OCI-LY7 (cell line): Measurements from ENCODE around the gene SLC17A9. TPM values are rescaled to one million over a fixed set of nuclear protein-coding genes. Genes with fewer than 3 reads are reported as not detected.

Source experiments
- BruUV-seq: library from RNA; stranded (reverse); fragments of 400-500 nt; replicated peaks from 2 replicates; lab custom pipeline; 2021; lab: Mats Ljungman, UMichigan
- CTCF ChIA-PET: fragments of 300-600 bp; sonication (Branson Sonifier 250); formaldehyde crosslinking; loops from one replicate; lab custom pipeline; 2022; ENCODE audit warnings: antibody characterized with exemption; ENCODE audit not compliant: unreplicated experiment; lab: Charles Lee
- POLR2A ChIA-PET: fragments of 300-600 bp; sonication (Branson Sonifier 250); formaldehyde crosslinking; loops from one replicate; lab custom pipeline; 2022; ENCODE audit warnings: antibody characterized with exemption; lab: Charles Lee
- DNase-seq: peaks from one replicate; pipeline ENCODE4 v3.0.0-alpha.2; 2015; ENCODE audit warnings: low spot score
- H2AFZ ChIP-seq: fragments of 200-600 bp; sonication (generic), shearing (Covaris generic); 2 replicates; pipeline ENCODE4 v1.6.1; 2014; ENCODE audit warnings: mild to moderate bottlenecking, antibody characterized with exemption, low read length, moderate library complexity
- H3K27ac ChIP-seq: fragments of 200-600 bp; sonication (generic); 2 replicates; pipeline ENCODE4 v1.5.1; 2014; ENCODE audit warnings: mixed run types, low read depth, mild to moderate bottlenecking, moderate library complexity, low read length, inconsistent platforms; ENCODE audit not compliant: poor library complexity, severe bottlenecking
- H3K36me3 ChIP-seq: fragments of 200-600 bp; sonication (generic); 2 replicates; pipeline ENCODE4 v1.6.1; 2014; ENCODE audit warnings: mild to moderate bottlenecking, antibody characterized with exemption, low read length, moderate library complexity, mixed read lengths; ENCODE audit not compliant: insufficient read depth
- H3K4me1 ChIP-seq: fragments of 200-600 bp; sonication (generic); 2 replicates; pipeline ENCODE4 v1.5.1; 2014; ENCODE audit warnings: mild to moderate bottlenecking, low read length; ENCODE audit not compliant: insufficient read depth, poor library complexity, severe bottlenecking
- H3K4me2 ChIP-seq: fragments of 200-600 bp; sonication (generic); 2 replicates; pipeline ENCODE4 v1.6.1; 2014; ENCODE audit warnings: mild to moderate bottlenecking, low read length
- H3K4me3 ChIP-seq: fragments of 200-600 bp; sonication (generic); 2 replicates; pipeline ENCODE4 v1.5.1; 2014; ENCODE audit warnings: mild to moderate bottlenecking, low read depth, low read length; ENCODE audit not compliant: poor library complexity, severe bottlenecking
- H3K79me2 ChIP-seq: fragments of 200-600 bp; sonication (generic); 2 replicates; pipeline ENCODE4 v1.6.1; 2016; ENCODE audit warnings: low read depth, mild to moderate bottlenecking, low read length, moderate library complexity, mixed read lengths; ENCODE audit not compliant: insufficient read depth
- H3K9me2 ChIP-seq: fragments of 200-600 bp; sonication (generic); 2 replicates; pipeline ENCODE4 v1.6.1; 2016; ENCODE audit warnings: mild to moderate bottlenecking, low read length, mixed read lengths; ENCODE audit not compliant: insufficient read depth
- H3K9me3 ChIP-seq: fragments of 200-600 bp; sonication (generic); 2 replicates; pipeline ENCODE4 v1.6.1; 2014; ENCODE audit warnings: mild to moderate bottlenecking, mixed run types, low read length, mixed read lengths
- H4K20me1 ChIP-seq: fragments of 200-600 bp; sonication (generic); 2 replicates; pipeline ENCODE4 v1.6.1; 2014; ENCODE audit warnings: mild to moderate bottlenecking, antibody characterized with exemption, low read length, moderate library complexity, mixed read lengths; ENCODE audit not compliant: insufficient read depth
- CTCF ChIP-seq: fragments of 200-600 bp; sonication (generic); conservative IDR thresholded peaks from 2 replicates; pipeline ENCODE4 v1.5.1; 2014; ENCODE audit warnings: mild to moderate bottlenecking, antibody characterized with exemption, low read length, moderate library complexity, mixed read lengths
- EZH2phosphoT487 ChIP-seq: fragments of 200-600 bp; sonication (generic); IDR thresholded peaks from 2 replicates; pipeline ENCODE4 v1.6.1; 2018; ENCODE audit warnings: low read depth, borderline replicate concordance, mild to moderate bottlenecking, mixed run types, antibody characterized with exemption, low read length, moderate library complexity, mixed read lengths
- intact Hi-C: fragments of 100-400 bp; cut with micrococcal nuclease; formaldehyde crosslinking; loops from one replicate; pipeline ENCODE4 v1.10.0; 2022; ENCODE audit not compliant: unreplicated experiment
- total RNA-seq, 2 experiments: library from RNA; depleted of rRNA in 1 of 2; stranded (reverse); fragments of >200 nt in 1 of 2; shearing (Covaris generic) in 1 of 2; gene quantifications; 2 replicates each; pipeline ENCODE4 v1.2.3, GENCODE V29; 2014 to 2022

SLC17A9 gene
- total RNA-seq, 2 experiments from 2014 or later, result 2.0 to 8.1 TPM

- no peak overlapping the region for H2AFZ ChIP-seq
- DNase-seq, result no peak
- H3K9me2 ChIP-seq, result no peaks in the 10 kb centered on the region
- H3K36me3 ChIP-seq, result no peaks in the 10 kb centered on the region
- H4K20me1 ChIP-seq, result no peaks in the 10 kb centered on the region
- no peaks in the 10 kb centered on the region for H3K79me2 ChIP-seq
- H3K4me2 ChIP-seq, result no peak overlapping the region
- no peak overlapping the region for H3K4me3 ChIP-seq
- H3K27ac ChIP-seq, result no peak overlapping the region
- ChIA-PET CTCF (no interaction called here), POLR2A (no interaction called here)
- no peaks in the 10 kb centered on the region for H3K4me1 ChIP-seq
- intact Hi-C loops, result no loop called here
- H3K9me3 ChIP-seq, result no peaks in the 10 kb centered on the region
- TF ChIP-seq EZH2phosphoT487, result no peak
- TF ChIP-seq CTCF, result no peak
- no TSS peak for BruUV-seq
Measured at GRCh38 chr20:62967628-62968351, 15.3 kb downstream of the SLC17A9 start.

- POLR2A ChIA-PET, result no interaction called here
- CTCF ChIA-PET, result no interaction called here
Measured at GRCh38 chr20:62968378-62969178, 16.1 kb downstream of the SLC17A9 start.

More at GRCh38 chr20:62968378-62969178, 16.1 kb downstream of the SLC17A9 start:
- BruUV-seq, result no TSS peak
- Histone ChIP-seq H3K9me3 (no peaks in the 10 kb centered on the region), H2AFZ (no peak overlapping the region), H3K4me2 (no peak overlapping the region), H4K20me1 (no peaks in the 10 kb centered on the region), H3K36me3 (no peaks in the 10 kb centered on the region), H3K79me2 (no peaks in the 10 kb centered on the region), H3K9me2 (no peaks in the 10 kb centered on the region), H3K4me3 (no peak overlapping the region), H3K27ac (no peak overlapping the region), H3K4me1 (no peaks in the 10 kb centered on the region)
- no peak for TF ChIP-seq CTCF
- TF ChIP-seq EZH2phosphoT487, result no peak
- no peak for DNase-seq
- intact Hi-C loops, result no loop called here
